HG02840 (cell line): ENCODE data around the gene SLC6A2.

Experiments used
- ATAC-seq: cut with Tn5 transposase; IDR thresholded peaks from one replicate; pipeline ENCODE4 v1.9.1; 2021; ENCODE audit warnings: mild to moderate bottlenecking, moderate library complexity, moderate number of reproducible peaks; ENCODE audit not compliant: unreplicated experiment, low FRiP score

SLC6A2 gene

DNA sequence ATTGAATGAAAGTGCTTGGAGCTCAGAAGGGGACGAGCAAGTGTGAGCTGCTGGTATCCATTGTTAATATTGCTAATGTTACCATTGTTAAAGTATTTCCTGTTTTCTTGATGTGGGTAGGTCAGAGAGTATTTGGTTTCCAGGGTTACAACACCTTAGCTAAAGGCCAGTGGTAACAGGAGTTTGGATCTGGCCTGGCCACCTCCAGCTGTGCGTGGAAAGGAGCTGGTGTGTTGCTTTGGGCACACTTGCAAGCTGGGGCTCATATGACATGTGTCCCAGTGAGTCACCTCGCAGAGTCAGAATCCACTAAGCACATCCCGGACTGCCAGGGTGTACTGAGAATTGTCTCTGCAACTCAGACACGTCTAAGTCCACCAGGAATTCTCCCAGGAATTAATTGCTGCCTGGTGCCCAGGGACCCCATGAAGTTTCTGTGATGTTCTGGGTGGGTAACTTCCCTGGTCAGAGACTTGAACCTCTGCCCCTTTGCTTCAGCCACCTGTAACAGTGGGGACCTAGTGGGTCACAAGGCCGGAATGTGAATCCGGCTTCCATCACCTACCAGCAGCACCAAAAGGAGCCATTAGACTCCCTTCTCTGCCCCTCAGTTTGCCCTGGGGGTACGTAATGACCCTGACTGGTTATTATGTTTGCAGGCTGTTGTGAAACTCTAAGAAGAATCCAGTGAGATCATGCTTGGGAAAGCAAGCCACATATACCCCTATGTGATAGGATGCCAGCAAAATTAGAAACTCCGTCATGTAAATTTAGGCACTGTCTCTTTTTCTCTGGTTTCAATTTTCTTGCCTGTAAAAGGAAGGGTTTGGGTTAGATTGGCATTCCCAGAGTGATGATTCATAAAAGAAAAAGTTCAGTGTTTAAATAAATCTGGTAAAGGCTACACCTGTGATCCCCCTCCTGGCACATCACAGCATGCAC lies 12.8 kb downstream of the SLC6A2 start:
- no peak for ATAC-seq

- no peak for ATAC-seq
These were observed 15.6 kb downstream of the SLC6A2 start for GRCh38 chr16:55671206-55671973.

DNA sequence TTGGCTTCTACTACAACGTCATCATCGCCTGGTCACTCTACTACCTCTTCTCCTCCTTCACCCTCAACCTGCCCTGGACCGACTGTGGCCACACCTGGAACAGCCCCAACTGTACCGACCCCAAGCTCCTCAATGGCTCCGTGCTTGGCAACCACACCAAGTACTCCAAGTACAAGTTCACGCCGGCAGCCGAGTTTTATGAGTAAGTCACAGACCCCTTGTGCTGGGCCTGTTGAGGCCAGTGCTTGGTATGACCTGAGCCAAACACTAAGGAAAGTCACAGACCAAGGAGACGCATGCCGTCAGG lies 16.1 kb downstream of the SLC6A2 start:
- ATAC-seq: no peak

DNA sequence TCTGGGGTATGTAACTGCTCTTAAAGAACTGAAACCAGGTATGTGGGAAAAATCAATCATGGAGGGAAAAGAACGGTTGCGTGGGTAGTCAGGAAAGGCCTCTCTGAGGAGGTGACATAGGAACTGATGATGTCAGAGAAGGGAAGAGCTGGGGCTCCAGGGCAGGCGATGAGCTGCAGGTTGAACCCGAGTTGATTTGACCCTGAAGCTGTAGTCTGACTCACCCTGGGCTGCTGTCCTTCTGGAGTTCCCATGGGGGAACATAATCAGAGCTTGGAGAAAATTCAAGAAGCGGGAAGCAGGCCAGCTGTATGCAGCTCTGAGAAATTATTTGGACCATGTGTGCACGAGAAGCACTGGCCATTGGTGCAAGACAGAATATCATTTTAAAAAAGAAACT lies 16.7 kb downstream of the SLC6A2 start:
- no peak for ATAC-seq

DNA sequence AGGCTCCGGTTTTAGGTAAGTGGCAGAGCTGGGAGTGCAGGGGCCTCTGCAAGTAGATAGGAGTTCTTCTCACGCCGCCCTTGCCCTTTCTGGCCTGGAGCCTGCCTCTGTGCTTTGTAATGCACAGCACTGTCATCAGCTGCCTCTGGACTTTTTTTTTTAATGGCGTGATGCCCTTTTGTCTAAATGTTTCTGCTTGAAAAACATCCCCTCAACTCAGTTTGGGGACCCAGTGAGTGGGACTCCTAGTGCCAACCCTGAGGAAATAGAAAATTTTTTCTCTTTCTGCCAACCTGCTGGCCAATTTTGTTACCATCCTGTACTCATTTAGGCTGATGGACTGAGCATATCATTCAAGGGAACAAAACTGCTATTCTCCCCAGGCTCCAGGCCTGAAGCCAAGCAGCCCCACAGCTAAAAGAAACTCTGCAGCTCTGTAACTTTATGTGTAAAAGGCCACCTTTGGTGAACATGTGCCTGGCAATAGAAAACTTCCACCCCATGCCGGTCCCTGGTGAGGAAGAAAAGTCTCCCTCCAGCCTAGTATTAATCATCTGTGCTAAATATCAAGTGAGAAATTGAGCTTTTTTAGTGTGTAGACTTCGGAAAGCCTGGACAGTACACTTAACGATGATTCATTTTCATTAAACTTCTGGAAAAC lies 22.5 kb downstream of the SLC6A2 start:
- no peak for ATAC-seq

DNA sequence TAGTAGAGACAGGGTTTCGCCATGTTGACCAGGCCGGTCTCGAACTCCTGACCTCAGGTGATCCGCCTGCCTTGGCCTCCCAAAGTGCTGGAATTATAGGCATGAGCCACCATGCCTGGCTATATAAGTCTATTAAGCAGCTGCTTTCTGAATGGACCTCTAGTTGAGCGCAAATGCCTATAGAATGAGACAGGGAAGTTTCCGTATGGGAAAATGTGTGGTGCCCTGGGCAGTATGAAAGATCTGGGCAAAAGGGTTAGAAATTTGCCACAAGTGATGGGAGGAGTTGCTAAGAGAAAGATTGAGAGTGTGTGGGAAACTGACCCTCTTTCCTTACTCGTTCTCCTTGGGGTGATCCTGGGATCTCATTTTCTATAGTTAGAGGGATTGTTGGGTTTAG lies 26.3 kb downstream of the SLC6A2 start:
- no peak for ATAC-seq

DNA sequence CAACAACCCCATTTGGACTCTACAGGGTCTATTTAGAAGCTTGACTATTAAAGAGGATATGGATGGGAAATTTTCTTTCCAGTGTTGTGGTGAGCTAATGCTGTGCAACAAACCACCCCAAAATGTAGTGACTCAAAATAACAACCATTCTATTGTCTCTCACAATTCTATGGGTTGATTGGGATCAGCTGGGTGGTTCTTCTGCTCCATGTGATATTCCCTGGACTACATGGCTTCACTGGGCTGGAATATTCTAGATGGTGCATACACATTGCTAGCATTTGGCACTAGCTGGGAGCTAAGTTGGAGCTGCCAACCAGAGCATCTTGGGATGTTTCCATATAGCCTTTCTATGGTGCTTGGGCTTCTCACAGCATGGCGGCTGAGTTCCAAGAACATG lies 30.2 kb downstream of the SLC6A2 start:
- no peak for ATAC-seq

GRCh38 chr16:55686671-55687070 lies 30.9 kb downstream of the SLC6A2 start:
- no peak for ATAC-seq

GRCh38 chr16:55687802-55688201 lies 32.0 kb downstream of the SLC6A2 start:
- ATAC-seq: no peak

DNA sequence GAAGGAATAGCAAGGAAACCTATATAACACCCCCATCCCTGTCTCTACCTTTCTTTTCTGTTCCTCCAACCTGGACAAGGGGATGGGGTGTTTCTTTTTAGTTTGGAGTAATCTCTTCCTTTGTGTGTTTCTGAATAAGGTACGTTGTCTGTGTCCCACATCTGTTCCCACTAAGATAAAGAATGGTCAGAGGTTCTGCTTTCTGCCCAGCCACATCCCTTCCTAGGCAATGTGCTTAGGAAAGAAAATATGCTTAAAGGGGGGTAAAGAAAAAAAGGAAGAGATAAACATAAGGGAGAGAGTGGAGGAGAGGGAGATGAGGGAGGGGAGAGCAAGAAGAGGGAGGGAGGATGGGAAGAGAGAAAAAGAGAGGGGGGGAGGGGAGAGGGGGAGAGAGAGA lies 35.1 kb downstream of the SLC6A2 start:
- no peak for ATAC-seq

DNA sequence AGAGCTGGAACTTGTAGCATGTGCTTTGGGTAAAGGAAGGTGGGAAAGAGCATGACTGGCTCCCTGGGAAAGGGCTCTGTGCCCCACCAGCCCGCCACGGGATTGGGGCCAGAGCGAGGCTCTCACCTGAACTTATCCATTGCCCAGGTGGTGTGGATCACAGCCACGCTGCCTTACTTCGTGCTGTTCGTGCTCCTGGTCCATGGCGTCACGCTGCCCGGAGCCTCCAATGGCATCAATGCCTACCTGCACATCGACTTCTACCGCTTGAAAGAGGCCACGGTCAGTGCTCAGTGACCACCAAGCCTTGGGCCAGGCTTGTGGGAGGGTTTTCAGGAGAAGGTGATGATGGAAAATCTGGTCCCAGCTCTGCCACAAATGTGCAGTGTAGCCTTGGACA lies 36.0 kb downstream of the SLC6A2 start:
- ATAC-seq: no peak

GRCh38 chr16:55695595-55695994 lies 39.8 kb downstream of the SLC6A2 start:
- no peak for ATAC-seq

DNA sequence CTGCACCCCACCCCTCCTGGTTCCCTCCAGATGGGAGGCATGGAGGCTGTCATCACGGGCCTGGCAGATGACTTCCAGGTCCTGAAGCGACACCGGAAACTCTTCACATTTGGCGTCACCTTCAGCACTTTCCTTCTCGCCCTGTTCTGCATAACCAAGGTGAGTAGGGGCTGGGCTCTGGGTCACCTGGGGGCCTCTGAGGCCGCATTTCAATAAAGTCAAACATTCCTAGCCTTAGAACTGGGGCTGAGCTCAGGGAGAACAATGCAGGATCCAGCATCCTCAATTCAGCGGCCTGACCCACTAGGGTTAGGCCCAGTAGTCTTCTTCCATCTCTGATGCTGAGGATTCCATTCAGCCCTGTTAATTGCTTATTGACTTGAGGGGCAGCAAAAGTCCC lies 42.1 kb downstream of the SLC6A2 start:
- no peak for ATAC-seq

DNA sequence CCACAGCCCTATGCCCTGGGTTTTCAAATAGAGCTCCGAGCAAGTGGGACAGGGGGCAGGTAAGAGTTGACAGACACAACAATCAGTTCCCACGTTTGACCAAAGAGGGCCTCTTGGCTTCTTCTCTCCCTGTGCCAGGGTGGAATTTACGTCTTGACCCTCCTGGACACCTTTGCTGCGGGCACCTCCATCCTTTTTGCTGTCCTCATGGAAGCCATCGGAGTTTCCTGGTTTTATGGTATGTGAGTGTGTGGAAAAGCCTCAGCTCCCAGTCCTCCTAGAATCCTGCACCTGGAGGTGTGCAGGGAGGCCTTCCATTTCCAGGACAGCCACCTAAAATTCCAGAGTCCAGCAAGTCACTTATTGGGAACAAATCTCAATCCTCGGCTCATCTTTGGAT lies 42.5 kb downstream of the SLC6A2 start:
- ATAC-seq: no peak

GRCh38 chr16:55698946-55699345 lies 43.2 kb downstream of the SLC6A2 start:
- ATAC-seq: no peak

DNA sequence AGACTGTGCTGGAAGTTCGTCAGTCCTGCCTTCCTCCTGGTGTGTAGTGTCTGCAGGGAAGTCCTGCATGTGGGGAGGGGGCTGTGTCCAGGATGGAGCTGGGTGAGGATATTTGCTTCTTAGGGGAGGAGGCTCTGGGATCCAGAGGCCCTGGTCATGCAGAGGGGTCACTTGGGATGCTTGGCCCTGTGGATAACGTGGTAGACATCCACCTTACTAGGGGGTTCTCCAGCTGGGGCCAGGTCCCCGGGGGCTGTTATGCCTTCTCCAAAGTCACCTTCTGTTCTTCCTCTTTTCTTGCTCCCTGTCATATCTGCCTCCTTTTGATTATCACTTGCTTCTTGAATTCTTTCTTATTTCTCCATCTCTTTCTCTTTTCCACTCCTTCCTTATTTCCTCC lies 43.8 kb downstream of the SLC6A2 start:
- ATAC-seq: no peak

DNA sequence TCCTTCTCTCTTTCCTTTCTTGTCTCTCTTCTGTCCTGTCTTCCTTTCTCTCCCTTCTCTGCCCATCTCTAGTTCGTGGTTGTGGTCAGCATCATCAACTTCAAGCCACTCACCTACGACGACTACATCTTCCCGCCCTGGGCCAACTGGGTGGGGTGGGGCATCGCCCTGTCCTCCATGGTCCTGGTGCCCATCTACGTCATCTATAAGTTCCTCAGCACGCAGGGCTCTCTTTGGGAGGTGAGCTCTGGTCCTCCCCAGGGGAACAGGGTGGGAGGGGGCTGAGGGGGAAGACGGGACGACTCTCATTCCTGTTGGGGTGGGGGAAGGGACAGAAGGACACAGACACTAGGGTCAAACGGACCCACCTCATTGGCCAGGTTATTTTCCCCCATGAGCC lies 44.3 kb downstream of the SLC6A2 start:
- no peak for ATAC-seq

DNA sequence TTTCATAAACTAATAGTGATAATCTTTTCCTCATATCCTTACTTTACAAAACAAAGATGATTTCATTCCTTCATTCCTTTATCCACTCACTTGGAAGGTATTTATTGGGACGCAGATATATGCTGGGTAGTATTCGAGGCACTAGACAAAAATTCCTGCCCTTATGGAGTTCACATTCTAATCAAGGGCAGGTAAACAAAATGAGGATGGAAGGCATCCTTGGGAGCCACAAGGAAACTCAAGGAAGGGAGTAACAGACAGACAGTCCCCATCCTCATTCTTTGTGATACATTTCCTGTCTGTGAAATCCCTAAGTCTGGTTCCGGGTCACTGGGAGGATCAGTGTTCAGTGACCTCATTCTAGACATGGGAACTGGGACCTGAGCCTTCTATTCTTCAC lies 45.2 kb downstream of the SLC6A2 start:
- ATAC-seq: no peak

- no peak for ATAC-seq
These were observed 45.9 kb downstream of the SLC6A2 start for GRCh38 chr16:55701442-55702319.
